ENCODE measurements around the gene SIK2.

SIK2 gene

GRCh38 chr11:111601636-111601978 is 642 bp upstream of the SIK2 start:
- no peak for TF ChIP-seq TAF1 (IDR thresholded peaks at IDR 0.05; ENCODE audit: borderline replicate concordance, insufficient read depth, low read length)

- peak; percentile 19 for TF ChIP-seq FOXP2 (optimal IDR thresholded peaks at IDR 0.05; ENCODE audit: borderline replicate concordance, extremely low read depth, extremely low read length, insufficient read depth)
- TF ChIP-seq SIN3A (IDR thresholded peaks at IDR 0.05; ENCODE audit: borderline replicate concordance, insufficient read depth, low read length): no peak
Measured at GRCh38 chr11:111602865-111603610, 789 bp downstream of the SIK2 start.

- TF ChIP-seq REST (IDR thresholded peaks at IDR 0.05; ENCODE audit: insufficient read depth in 1 of 2, low read depth in 2 of 2, low read length in 2 of 2): no peak
- TF ChIP-seq TAF1 (IDR thresholded peaks at IDR 0.05; ENCODE audit: borderline replicate concordance, insufficient read depth, low read length): no peak
- no peak for TF ChIP-seq SIN3A (IDR thresholded peaks at IDR 0.05; ENCODE audit: borderline replicate concordance, insufficient read depth, low read length)
- TF ChIP-seq FOXP2 (optimal IDR thresholded peaks at IDR 0.05; ENCODE audit: borderline replicate concordance, extremely low read depth, extremely low read length, insufficient read depth): no peak
- no peak for TF ChIP-seq POLR2AphosphoS5 (IDR thresholded peaks at IDR 0.05; ENCODE audit: low read depth, low read length)
Measured at GRCh38 chr11:111603611-111604130, 1.4 kb downstream of the SIK2 start.

- TF ChIP-seq POLR2AphosphoS5 (IDR thresholded peaks at IDR 0.05; ENCODE audit: low read depth, low read length) (no peak), TAF1 (IDR thresholded peaks at IDR 0.05; ENCODE audit: borderline replicate concordance, insufficient read depth, low read length) (no peak), REST (IDR thresholded peaks at IDR 0.05; ENCODE audit: insufficient read depth in 1 of 2, low read depth in 2 of 2, low read length in 2 of 2) (no peak), SIN3A (IDR thresholded peaks at IDR 0.05; ENCODE audit: borderline replicate concordance, insufficient read depth, low read length) (no peak), FOXP2 (optimal IDR thresholded peaks at IDR 0.05; ENCODE audit: borderline replicate concordance, extremely low read depth, extremely low read length, insufficient read depth) (no peak)
Measured at GRCh38 chr11:111604392-111605009, 2.3 kb downstream of the SIK2 start.

GRCh38 chr11:111605681-111606080 is 3.4 kb downstream of the SIK2 start:
- TF ChIP-seq POLR2AphosphoS5 (IDR thresholded peaks at IDR 0.05; ENCODE audit: low read depth, low read length) (no peak), FOXP2 (optimal IDR thresholded peaks at IDR 0.05; ENCODE audit: borderline replicate concordance, extremely low read depth, extremely low read length, insufficient read depth) (no peak), REST (IDR thresholded peaks at IDR 0.05; ENCODE audit: insufficient read depth in 1 of 2, low read depth in 2 of 2, low read length in 2 of 2) (no peak), SIN3A (IDR thresholded peaks at IDR 0.05; ENCODE audit: borderline replicate concordance, insufficient read depth, low read length) (no peak), TAF1 (IDR thresholded peaks at IDR 0.05; ENCODE audit: borderline replicate concordance, insufficient read depth, low read length) (no peak)

- TF ChIP-seq FOXP2 (optimal IDR thresholded peaks at IDR 0.05; ENCODE audit: borderline replicate concordance, extremely low read depth, extremely low read length, insufficient read depth) (no peak), TAF1 (IDR thresholded peaks at IDR 0.05; ENCODE audit: borderline replicate concordance, insufficient read depth, low read length) (no peak), REST (IDR thresholded peaks at IDR 0.05; ENCODE audit: insufficient read depth in 1 of 2, low read depth in 2 of 2, low read length in 2 of 2) (no peak), SIN3A (IDR thresholded peaks at IDR 0.05; ENCODE audit: borderline replicate concordance, insufficient read depth, low read length) (no peak), POLR2AphosphoS5 (IDR thresholded peaks at IDR 0.05; ENCODE audit: low read depth, low read length) (no peak)
Measured at GRCh38 chr11:111606986-111607385, 4.7 kb downstream of the SIK2 start.

Measured in PFSK-1 (cell line).